IMR-90 (cell line): ENCODE measurements around the gene ORMDL2. TPM values are rescaled to one million over a fixed set of nuclear protein-coding genes. Genes with fewer than 3 reads are reported as not detected.

ENCODE experiments used
- ATAC-seq: fragments of 200-7000 bp; cut with Tn5 transposase; 2 replicates; pipeline ENCODE4 v1.9.1; 2020; ENCODE audit warnings: low read depth, mild to moderate bottlenecking, moderate library complexity
- Bru-seq: library from RNA; stranded (reverse); fragments of 400-500 nt; gene quantifications from one replicate; lab custom pipeline; 2021; lab: Mats Ljungman, UMichigan
- BruChase-seq, 2 experiments: library from RNA; stranded (reverse); fragments of 400-500 nt; gene quantifications; one replicate each; lab custom pipeline; 2021; lab: Mats Ljungman, UMichigan
- BruUV-seq: library from RNA; stranded (reverse); fragments of 400-500 nt; replicated peaks from 2 replicates; lab custom pipeline; 2021; lab: Mats Ljungman, UMichigan
- CTCF ChIA-PET: fragments of 300-600 bp; formaldehyde crosslinking; extraction: SDS; loops from one replicate; lab custom pipeline; 2021; ENCODE audit warnings: antibody characterized with exemption; lab: Yijun Ruan, JAX
- POLR2A ChIA-PET: fragments of 300-600 bp; sonication (Branson Sonifier 250); formaldehyde crosslinking; loops from one replicate; lab custom pipeline; 2022; ENCODE audit warnings: antibody characterized with exemption; ENCODE audit not compliant: unreplicated experiment; lab: Charles Lee
- DNase-seq: peaks from one replicate; pipeline ENCODE4 v3.0.0; 2013
- H2AFZ ChIP-seq: replicated peaks from 2 replicates; pipeline ENCODE3; 2013; ENCODE audit warnings: low read length, mild to moderate bottlenecking; ENCODE audit not compliant: poor library complexity
- H2AK5ac ChIP-seq: 2 replicates; pipeline ENCODE4 v1.6.1; 2013; ENCODE audit warnings: low read depth, low read length, inconsistent platforms
- H2AK9ac ChIP-seq: replicated peaks from 2 replicates; pipeline ENCODE3; 2013; ENCODE audit warnings: mild to moderate bottlenecking, low read depth, low read length, moderate library complexity; ENCODE audit not compliant: poor library complexity
- H2BK120ac ChIP-seq: 2 replicates; pipeline ENCODE4 v1.6.1; 2013; ENCODE audit warnings: low read depth, low read length, inconsistent platforms
- H2BK15ac ChIP-seq: 3 replicates; pipeline ENCODE4 v1.6.1; 2013; ENCODE audit warnings: low read depth, low read length, inconsistent platforms
- H2BK20ac ChIP-seq: 2 replicates; pipeline ENCODE4 v1.6.1; 2013; ENCODE audit warnings: low read depth, mild to moderate bottlenecking, inconsistent platforms, low read length, moderate library complexity
- H2BK5ac ChIP-seq: 2 replicates; pipeline ENCODE4 v1.6.1; 2013; ENCODE audit warnings: mild to moderate bottlenecking, low read depth, low read length, inconsistent platforms; ENCODE audit not compliant: poor library complexity, severe bottlenecking
- H3K14ac ChIP-seq: replicated peaks from 2 replicates; pipeline ENCODE4 v1.6.1; 2013; ENCODE audit warnings: low read depth, low read length, inconsistent platforms
- H3K18ac ChIP-seq: 2 replicates; pipeline ENCODE4 v1.6.1; 2013; ENCODE audit warnings: low read depth, low read length, control low read depth
- H3K23ac ChIP-seq: 2 replicates; pipeline ENCODE4 v1.6.1; 2013; ENCODE audit warnings: low read depth, low read length, inconsistent platforms
- H3K27ac ChIP-seq: 2 replicates; pipeline ENCODE4 v1.5.1; 2013; ENCODE audit warnings: mild to moderate bottlenecking, control low read depth, low read length; ENCODE audit not compliant: insufficient read depth
- H3K27me3 ChIP-seq: 2 replicates; pipeline ENCODE4 v1.6.1; 2013; ENCODE audit warnings: low read length; ENCODE audit not compliant: control insufficient read depth, insufficient read depth
- H3K36me3 ChIP-seq: 2 replicates; pipeline ENCODE4 v1.6.1; 2013; ENCODE audit warnings: low read length, mixed read lengths; ENCODE audit not compliant: control insufficient read depth, insufficient read depth
- H3K4ac ChIP-seq: 2 replicates; pipeline ENCODE4 v1.6.1; 2013; ENCODE audit warnings: low read depth, low read length, inconsistent platforms
- H3K4me1 ChIP-seq: 2 replicates; pipeline ENCODE4 v1.6.1; 2013; ENCODE audit warnings: low read length, mixed read lengths; ENCODE audit not compliant: control insufficient read depth, insufficient read depth
- H3K4me2 ChIP-seq: 2 replicates; pipeline ENCODE4 v1.6.1; 2013; ENCODE audit warnings: low read depth, mild to moderate bottlenecking, control low read depth, low read length, moderate library complexity
- H3K4me3 ChIP-seq: 2 replicates; pipeline ENCODE4 v1.5.1; 2013; ENCODE audit warnings: low read depth, mild to moderate bottlenecking, control low read depth, low read length, moderate library complexity; ENCODE audit not compliant: insufficient read depth
- H3K56ac ChIP-seq: 2 replicates; pipeline ENCODE4 v1.6.1; 2013; ENCODE audit warnings: low read length, inconsistent platforms; ENCODE audit not compliant: insufficient read depth; ENCODE audit errors: extremely low read depth
- H3K79me1 ChIP-seq, 2 experiments: 2 replicates each; pipeline ENCODE4 v1.6.1; 2013; ENCODE audit warnings: low read length in 2 of 2, inconsistent platforms in 1 of 2, low read depth in 1 of 2
- H3K9ac ChIP-seq: 2 replicates; pipeline ENCODE4 v1.6.1; 2013; ENCODE audit warnings: low read depth, low read length, control low read depth
- H3K9me1 ChIP-seq: 2 replicates; pipeline ENCODE4 v1.6.1; 2013; ENCODE audit warnings: low read length, inconsistent platforms; ENCODE audit not compliant: insufficient read depth
- H3K9me3 ChIP-seq: 2 replicates; pipeline ENCODE4 v1.6.1; 2013; ENCODE audit warnings: low read length; ENCODE audit not compliant: control insufficient read depth, insufficient read depth
- H4K20me1 ChIP-seq: 2 replicates; pipeline ENCODE4 v1.6.1; 2013; ENCODE audit warnings: low read length, inconsistent platforms; ENCODE audit not compliant: insufficient read depth
- H4K5ac ChIP-seq: 2 replicates; pipeline ENCODE4 v1.6.1; 2013; ENCODE audit warnings: mild to moderate bottlenecking, low read depth, low read length, control low read depth
- H4K8ac ChIP-seq, 2 experiments: 2 replicates each; pipeline ENCODE4 v1.6.1; 2013; ENCODE audit warnings: low read depth in 2 of 2, low read length in 2 of 2, control low read depth in 1 of 2, inconsistent platforms in 1 of 2
- H4K91ac ChIP-seq: 2 replicates; pipeline ENCODE4 v1.6.1; 2013; ENCODE audit warnings: low read depth, low read length, inconsistent platforms; ENCODE audit not compliant: insufficient read depth
- CEBPB ChIP-seq: IDR thresholded peaks from 2 replicates; pipeline ENCODE4 v1.6.1; 2012; ENCODE audit warnings: low read depth, low read length, improper control_type of control experiment
- CHD1 ChIP-seq: IDR thresholded peaks from 2 replicates; pipeline ENCODE4 v1.6.1; 2012; ENCODE audit warnings: low read depth, low read length, improper control_type of control experiment
- FOS ChIP-seq: fragments of 150-350 bp; IDR thresholded peaks from 2 replicates; pipeline ENCODE4 v1.6.1; 2016; ENCODE audit warnings: low read depth, low read length
- MAFK ChIP-seq: IDR thresholded peaks from 2 replicates; pipeline ENCODE4 v1.6.1; 2012; ENCODE audit warnings: low read depth, low read length, improper control_type of control experiment
- MAZ ChIP-seq: IDR thresholded peaks from 2 replicates; pipeline ENCODE4 v1.6.1; 2012; ENCODE audit warnings: low read depth, mild to moderate bottlenecking, low read length, improper control_type of control experiment, moderate library complexity, borderline replicate concordance
- POLR2A ChIP-seq: IDR thresholded peaks from 2 replicates; pipeline ENCODE4 v1.6.1; 2012; ENCODE audit warnings: mild to moderate bottlenecking, low read depth, low read length
- SMC3 ChIP-seq: fragments of 150-350 bp; IDR thresholded peaks from 2 replicates; pipeline ENCODE4 v1.6.1; 2016; ENCODE audit warnings: low read depth, mild to moderate bottlenecking, antibody characterized with exemption, low read length, moderate library complexity
- WGBS, 2 experiments: methylation state at CpG; one replicate each; pipeline versions ENCODE4 v1.1.5 to v1.1.7; 2013; ENCODE audit warnings: missing lambda C conversion rate in 2 of 2; ENCODE audit not compliant: insufficient read length in 1 of 2; ENCODE audit errors: extremely low coverage in 2 of 2; 5-methylcytosine and 5-hydroxymethylcytosine counted together
- dilution Hi-C: fragments of 300-500 bp; cut with HindIII; formaldehyde crosslinking; loops from one replicate; pipeline ENCODE4 v1.14.3; 2018; ENCODE audit warnings: low sequenced_read_pairs; ENCODE audit not compliant: unreplicated experiment
- in situ Hi-C: fragments of 300-500 bp; cut with MboI; formaldehyde crosslinking; loops from 3 replicates; pipeline ENCODE4 v1.14.3; 2019; ENCODE audit warnings: low sequenced_read_pairs, inconsistent platforms, mixed read lengths
- intact Hi-C: fragments of 100-400 bp; cut with micrococcal nuclease; formaldehyde crosslinking; loops from 2 replicates; pipeline ENCODE4 v1.10.0; 2022
- long read RNA-seq: library from polyadenylated mRNA; unstranded; transcript quantifications from one replicate; pipeline ENCODE4 v2.0.0, GENCODE V29; 2021; ENCODE audit not compliant: unreplicated experiment
- polyA plus RNA-seq, 3 experiments: library from polyadenylated mRNA; depleted of rRNA; stranded (reverse); fragments of >200 nt; gene quantifications; 2 replicates each; pipeline ENCODE4 v1.2.3, GENCODE V29; 2012; ENCODE audit warnings: low replicate concordance in 1 of 3
- total RNA-seq: library from RNA; depleted of rRNA; stranded (reverse); fragments of >200 nt; gene quantifications from 2 replicates; pipeline ENCODE4 v1.2.3, GENCODE V29; 2012; rRNA removed

ORMDL2 gene
- total RNA-seq (20.4 and 23.3 TPM in 2 replicates), polyA plus RNA-seq (2012; rRNA removed) (38.6 and 39.7 TPM in 2 replicates), Bru-seq, nascent RNA (percentile 60 among the genes with signal in this experiment), BruChase-seq, experiment 1, labeled RNA remaining after a 6-hour chase (percentile 66 among the genes with signal in this experiment), BruChase-seq, experiment 2, labeled RNA remaining after a 2-hour chase (percentile 53 among the genes with signal in this experiment)
- 21.1 and 27.5 TPM in 2 replicates for polyA plus RNA-seq (2012; cell fraction: cytosol; rRNA removed)
- 7.7 and 16.1 TPM in 2 replicates for polyA plus RNA-seq (2012; cell fraction: nucleus; rRNA removed; ENCODE audit: low replicate concordance)
- long read RNA-seq, transcript ORMDL2-201 (4 exons, 2,141 nt) = major isoform, 5 of 7 reads
- long read RNA-seq, partial matches to known transcripts = 1 of 7 reads
- long read RNA-seq, other reads (novel, unspliced or antisense) = 0 of 7 reads

GRCh38 chr12:55817345-55818139, at the start of gene ORMDL2, which contains the start of gene SARNP:
ORMDL2 (plus strand) TSS chr12:55818041; CDS start chr12:55819000, 959 bp downstream.
SARNP (minus strand) TSS chr12:55817724; CDS start chr12:55817701, 23 bp downstream.
- intact Hi-C loops = loop anchor here (5.0 to 10.0 kb wide), 4 partner anchors 75 to 290 kb away; partner anchors contain the start of genes DGKA, GDF11 and RPS26

More at GRCh38 chr12:55817345-55818139, at the start of gene ORMDL2, which contains the start of gene SARNP:
- peak within 1 kb of the TSS; percentile 98 for H2AFZ ChIP-seq
- no peaks in the 10 kb centered on the region for H3K27me3 ChIP-seq
- peak within 1 kb of the TSS; percentile 38 for H3K18ac ChIP-seq
- peak within 1 kb of the TSS; percentile 57 for H2BK120ac ChIP-seq
- H2BK20ac ChIP-seq = no peak within 1 kb of the TSS
- TF ChIP-seq MAFK (no peak), CEBPB (peak; percentile 69), CHD1 (no peak; the same call in 1 of the 2 replicates), SMC3 (no peak), MAZ (peak; percentile 100), FOS (peak; percentile 82), POLR2A (peak; percentile 74; the same call in 1 of the 2 replicates)
- peak within 1 kb of the TSS; percentile 91 for H2AK9ac ChIP-seq
- H2BK5ac ChIP-seq = peak within 1 kb of the TSS; percentile 74
- H2BK15ac ChIP-seq = peak within 1 kb of the TSS; percentile 48; the same call in 2 of the 3 replicates
- H2AK5ac ChIP-seq = peak within 1 kb of the TSS; percentile 95
- no peaks in the 10 kb centered on the region for H3K9me3 ChIP-seq
- peak within 1 kb of the TSS; percentile 94 for H4K91ac ChIP-seq
- 0% methylated on average over 7 of the region's 38 CpGs; no CpG with 5 or more reads in 1 of the 2 experiments for WGBS, 2 experiments
- peak within 1 kb of the TSS; percentile 98 for H3K56ac ChIP-seq
- peaks cover 7% of the 10 kb centered on the region for H3K4me1 ChIP-seq
- H3K9me1 ChIP-seq = peaks cover 5% of the 10 kb centered on the region
- H3K27ac ChIP-seq = peak within 1 kb of the TSS; percentile 84
- H4K5ac ChIP-seq = peak within 1 kb of the TSS; percentile 81
- DNase-seq (peak; percentile 100), ATAC-seq (peak; percentile 97)
- POLR2A ChIA-PET = interaction anchor here (0.6 to 2.4 kb wide), 4 partner anchors 13 to 788 kb away, joined by 3 to 19 read pairs (median 6); partner anchors contain the start of genes DNAJC14 and PYM1
- H4K8ac ChIP-seq = peak within 1 kb of the TSS; percentile 93 to 94
- in situ Hi-C loops = loop anchor here (10.0 kb wide), 1 partner anchor 127 kb away; no protein-coding TSS in a partner anchor
- H3K36me3 ChIP-seq = peaks cover 21% of the 10 kb centered on the region
- peak within 1 kb of the TSS; percentile 63 for H3K4me3 ChIP-seq
- BruUV-seq = no TSS peak
- H3K4me2 ChIP-seq = peak within 1 kb of the TSS; percentile 99
- peak within 1 kb of the TSS; percentile 89 for H3K4ac ChIP-seq
- H3K23ac ChIP-seq = peak within 1 kb of the TSS; percentile 95
- H3K14ac ChIP-seq = peak within 1 kb of the TSS; percentile 96
- peaks cover 16 to 39% of the 10 kb centered on the region in 2 experiments; a peak in 3 of 4 replicates for H3K79me1 ChIP-seq
- CTCF ChIA-PET = interaction anchor here (1.0 to 1.6 kb wide), 3 partner anchors 20 to 107 kb away, joined by 3 to 4 read pairs (median 4); no protein-coding TSS in a partner anchor
- peaks cover 32% of the 10 kb centered on the region; the same call in 1 of the 2 replicates for H4K20me1 ChIP-seq
- dilution Hi-C loops = no loop called here
- H3K9ac ChIP-seq = peak within 1 kb of the TSS; percentile 96
